NCI-H69 (cell line): Measurements from ENCODE around the gene CENPP.
"Not testable (repeated sequence)": the region's sequence is repeated elsewhere in the genome, so short reads cannot be mapped to it uniquely, and the experiment has no call there.

ENCODE experiments used
- DNase-seq: peaks from one replicate; lab custom pipeline; 2025; lab: John Stamatoyannopoulos, UW

CENPP gene

DNA sequence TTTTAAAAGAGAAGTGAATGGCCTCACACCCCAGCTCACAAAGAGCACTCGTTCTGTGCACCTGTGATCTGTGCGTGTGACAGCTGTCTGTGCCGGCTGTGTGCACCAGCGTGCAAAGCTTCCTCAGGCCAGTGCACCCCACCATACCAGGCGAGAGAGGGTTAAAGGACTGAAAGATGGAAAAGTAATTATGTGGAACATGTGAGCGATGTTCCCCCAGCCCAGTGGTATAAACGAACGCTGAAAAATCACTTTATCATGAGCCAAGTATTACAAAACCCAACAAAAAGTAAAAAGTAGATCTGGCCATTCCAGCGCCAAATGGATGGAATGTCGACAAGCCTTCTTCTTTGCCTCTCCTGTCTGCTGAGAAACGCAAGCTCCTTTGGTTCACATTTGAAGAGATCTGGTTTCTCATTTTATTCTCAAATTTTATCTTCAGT lies 290.5 kb downstream of the CENPP start:
- no peak for DNase-seq

DNA sequence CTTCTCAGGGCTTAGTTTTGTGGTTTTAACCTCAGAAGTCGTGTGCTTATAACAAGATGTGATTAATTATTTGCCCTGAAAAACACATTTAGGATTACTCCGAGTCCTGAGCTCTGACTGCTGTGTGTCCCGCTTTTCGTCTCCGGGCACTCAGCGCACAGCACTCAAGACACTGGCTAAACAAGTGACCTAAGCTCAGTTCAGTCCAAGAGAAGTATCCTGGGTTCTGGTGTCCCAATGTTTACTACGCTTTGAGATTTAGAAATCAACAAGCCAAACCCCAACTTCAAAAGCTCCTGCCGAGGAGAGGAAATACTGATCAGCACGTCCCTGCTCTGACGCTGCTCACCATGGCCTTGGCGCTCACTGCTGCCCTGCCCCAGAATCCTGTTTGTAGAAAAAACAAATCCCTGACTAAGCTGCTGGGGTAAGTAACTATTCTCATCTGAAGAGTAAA lies 290.9 kb downstream of the CENPP start:
- no peak for DNase-seq

DNA sequence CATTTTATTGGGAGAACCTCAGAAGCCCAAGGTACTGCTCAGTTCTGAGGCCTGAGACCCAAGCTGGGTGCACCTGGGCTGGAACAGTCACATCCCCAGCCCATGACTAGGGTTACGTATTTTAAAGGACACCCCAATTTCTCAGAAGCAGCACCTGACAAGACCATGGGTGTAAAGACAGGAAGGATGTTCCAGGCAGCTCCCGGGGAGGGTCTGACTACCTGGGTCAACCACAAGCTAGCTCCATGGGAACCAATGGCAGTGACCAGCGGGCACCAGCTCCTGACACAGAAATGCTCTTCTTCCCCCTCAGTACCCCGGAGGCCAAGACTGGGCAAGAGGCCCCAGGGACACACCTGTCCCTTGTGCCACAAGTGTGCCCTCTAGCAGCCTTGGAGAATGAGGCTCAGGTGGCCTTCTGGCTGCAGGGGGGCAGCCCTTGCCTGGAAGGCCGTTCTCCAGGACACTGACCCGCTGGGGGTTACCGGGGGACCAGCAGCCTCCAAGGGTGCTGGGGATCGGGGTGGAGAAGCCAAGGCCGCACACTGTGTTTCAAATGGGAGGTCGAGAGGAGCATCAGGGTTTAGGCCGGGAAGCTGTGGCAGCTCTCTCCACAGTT lies 291.6 kb downstream of the CENPP start:
- no peak for DNase-seq

DNA sequence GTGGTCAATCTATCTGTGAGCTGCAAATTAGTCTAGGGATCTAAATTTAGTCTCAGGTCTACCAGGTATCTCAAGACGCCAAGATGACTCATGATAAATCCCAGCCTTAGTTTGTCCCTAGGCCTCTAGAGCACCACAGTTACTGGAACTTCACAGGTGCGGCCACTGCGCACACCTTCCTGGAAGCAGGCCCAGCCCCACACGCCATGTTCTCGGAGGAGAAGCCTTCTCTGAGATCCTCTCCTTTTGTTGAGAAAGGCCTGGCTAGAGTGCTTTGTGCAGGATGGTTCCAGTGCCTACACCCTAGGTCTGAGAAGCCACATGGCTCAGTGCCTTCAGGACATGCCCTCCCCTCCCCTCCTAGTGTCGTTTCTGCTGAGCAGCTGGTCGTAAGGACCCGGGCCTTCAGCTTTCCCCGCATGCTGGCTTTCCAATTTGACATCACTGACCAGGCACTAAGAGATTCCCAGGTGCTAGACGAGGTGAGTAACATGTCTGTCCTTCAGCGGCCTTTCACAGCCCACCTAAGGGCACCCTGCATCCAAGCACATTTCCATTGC lies 292.3 kb downstream of the CENPP start:
- DNase-seq, result no peak

GRCh38 chr9:92618633-92619225 lies 293.0 kb downstream of the CENPP start:
- DNase-seq, result no peak

DNA sequence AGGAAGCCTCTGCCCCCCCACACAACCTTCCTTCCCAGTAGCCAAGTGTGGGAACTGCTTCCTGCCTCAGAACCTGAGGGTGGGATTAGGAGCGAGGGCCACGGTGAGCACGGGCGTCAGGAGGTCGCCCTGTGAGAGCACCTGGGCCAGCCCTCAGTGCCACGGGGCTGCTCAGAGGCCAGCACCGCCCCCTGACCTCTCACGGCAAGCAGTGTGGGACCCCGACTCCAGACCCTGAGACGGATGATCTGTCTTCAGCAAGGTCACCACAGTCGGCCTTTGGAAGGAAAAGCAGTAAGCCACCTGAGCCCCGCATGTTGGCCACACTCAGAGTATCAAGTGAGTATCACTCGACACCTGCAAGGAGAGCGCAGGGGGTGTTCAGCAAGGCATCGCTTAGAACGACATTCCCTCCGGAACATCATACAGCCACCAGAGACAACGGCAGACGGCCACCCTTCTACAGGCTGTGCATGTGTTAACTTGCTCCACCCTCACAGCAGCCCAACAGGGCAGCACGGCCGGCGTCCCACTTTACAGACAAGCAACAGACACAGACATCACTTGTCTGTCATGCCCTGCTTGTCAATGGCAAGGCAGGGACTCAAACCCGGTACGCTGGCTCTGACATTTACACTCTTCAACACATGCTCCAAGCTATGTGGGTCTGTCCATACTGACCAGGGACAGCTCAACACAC lies 294.0 kb downstream of the CENPP start:
- no peak for DNase-seq

DNA sequence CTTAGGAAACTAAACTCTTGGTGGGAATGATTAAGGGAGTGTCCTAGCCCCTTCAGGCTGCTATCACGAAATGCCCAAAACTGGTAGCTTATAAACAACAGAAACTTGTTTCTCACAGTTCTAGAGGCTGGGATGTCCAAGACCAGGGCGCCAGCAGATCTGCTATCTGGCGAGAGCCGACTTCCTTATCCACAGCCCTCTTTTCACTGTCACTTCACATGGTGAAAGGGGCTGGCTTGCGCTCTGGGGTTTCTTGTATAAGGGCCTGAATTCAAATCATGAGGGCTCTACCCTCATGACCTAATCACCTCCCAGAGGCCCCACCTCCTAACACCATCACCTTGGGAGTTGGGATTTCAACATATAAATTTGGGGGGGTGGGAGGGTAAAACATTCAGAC lies 295.1 kb downstream of the CENPP start:
- no peak for DNase-seq

DNA sequence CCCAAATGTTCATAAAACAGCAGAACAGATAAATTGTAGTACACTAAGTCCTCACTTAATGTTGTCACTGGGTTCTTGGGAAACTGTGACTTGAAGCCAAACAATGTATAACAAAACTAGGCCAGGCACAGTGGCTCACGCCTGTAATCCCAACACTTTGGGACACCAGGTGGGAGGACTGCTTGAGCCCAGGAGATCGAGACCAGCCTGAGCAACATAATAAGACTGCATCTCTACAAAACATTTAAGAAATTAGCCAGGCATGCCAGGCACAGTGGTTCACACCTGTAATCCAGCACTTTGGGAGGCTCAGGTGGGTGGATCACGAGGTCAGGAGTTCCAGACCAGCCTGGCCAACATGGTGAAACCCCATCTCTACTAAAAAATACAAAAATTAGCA lies 298.2 kb downstream of the CENPP start:
- DNase-seq, result not testable (repeated sequence)

DNA sequence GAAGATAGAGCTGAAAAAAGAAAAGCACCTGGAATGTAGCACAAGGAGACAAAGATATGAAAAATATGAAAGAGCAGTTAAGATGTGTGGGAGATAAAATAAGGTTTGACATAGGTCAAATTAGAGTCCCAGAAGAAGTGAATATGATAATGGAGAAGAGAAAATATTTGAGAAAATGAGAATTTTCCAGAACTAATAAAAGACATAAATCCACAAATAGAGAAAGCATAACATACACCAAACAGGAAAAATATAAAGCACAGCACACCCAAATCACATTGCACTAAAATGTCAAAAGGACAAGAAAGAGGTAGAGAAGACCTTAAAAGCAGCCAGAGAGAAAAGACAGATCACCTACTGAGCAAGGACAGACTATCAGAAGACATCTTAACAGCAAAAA lies 300.7 kb downstream of the CENPP start:
- no peak for DNase-seq

DNA sequence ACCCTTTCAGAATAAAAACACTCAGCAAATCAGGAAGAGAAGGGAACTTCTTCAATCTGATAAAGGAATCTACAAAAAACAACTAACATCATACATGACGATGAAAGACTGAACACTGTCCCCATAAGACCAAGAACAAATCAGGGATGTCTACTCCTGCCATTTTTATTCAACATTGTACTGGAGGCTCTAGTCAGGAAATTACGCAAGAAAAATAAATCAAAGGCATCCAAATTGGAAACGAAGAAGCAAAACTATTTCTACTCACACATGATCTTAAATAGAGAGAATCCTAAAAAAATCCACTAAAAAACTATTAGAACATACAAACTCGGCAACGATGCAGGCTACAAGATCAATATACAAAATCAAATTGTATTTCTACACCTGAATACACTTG lies 301.9 kb downstream of the CENPP start:
- DNase-seq, result no peak

DNA sequence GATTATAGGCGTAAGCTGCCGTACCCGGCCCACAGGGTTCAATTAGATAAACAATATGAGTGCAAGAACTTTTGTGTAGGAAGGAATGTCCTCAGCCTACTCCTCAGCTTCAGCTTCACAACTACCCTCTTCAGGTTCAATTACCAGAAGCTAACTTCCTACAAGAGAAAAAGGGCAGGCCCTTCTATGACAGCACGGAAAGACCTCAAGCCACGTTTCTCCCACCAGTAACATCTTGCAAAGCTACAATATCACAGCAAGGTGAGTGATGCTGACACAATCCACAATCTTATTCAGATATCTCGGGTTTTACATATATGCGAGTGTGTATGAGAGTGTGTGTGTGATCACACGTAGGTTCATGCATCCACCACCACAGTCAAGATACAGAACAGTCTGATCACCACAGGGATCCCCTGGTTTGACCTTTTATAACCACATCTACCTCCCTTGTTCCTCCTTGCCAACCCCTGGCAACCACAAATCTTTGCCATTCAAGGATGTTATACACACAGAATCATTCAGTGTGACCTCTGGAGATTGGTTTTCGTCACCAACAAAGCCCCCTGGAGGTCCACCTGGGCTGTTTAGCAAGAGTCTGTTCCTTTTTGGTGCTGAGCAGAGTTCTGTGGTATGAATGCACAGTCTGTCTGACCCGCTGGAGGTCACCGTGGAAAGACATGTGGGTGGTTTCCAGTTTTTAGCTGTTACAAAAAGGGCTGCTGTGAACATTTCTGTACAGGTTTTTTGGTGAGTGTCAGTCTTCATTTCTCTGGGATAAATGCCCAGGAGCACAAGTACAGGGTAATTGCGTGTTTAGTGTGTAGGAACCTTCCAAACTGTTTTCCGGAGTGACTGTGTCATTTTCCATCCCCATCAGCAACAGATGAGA lies 305.9 kb downstream of the CENPP start:
- no peak for DNase-seq

DNA sequence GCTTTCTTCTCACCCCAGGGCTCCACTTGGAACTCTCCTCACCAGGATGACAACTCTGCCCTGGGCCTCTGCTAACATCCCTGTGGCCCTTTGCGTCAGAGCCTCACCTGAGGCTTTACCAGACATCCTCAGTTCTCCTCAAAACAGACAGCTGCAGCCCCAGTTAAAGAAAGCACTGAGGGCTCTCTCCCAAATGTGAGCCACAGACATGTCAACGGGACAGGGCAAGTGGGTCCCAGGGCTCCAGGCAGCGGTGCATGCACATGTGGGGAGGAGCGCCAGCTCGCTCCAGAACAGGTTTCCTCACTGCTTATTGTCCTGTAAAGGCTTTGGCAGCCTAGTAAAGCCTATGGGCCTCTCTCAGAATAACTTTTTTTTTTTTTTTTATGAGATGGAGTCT lies 306.9 kb downstream of the CENPP start:
- no peak for DNase-seq

DNA sequence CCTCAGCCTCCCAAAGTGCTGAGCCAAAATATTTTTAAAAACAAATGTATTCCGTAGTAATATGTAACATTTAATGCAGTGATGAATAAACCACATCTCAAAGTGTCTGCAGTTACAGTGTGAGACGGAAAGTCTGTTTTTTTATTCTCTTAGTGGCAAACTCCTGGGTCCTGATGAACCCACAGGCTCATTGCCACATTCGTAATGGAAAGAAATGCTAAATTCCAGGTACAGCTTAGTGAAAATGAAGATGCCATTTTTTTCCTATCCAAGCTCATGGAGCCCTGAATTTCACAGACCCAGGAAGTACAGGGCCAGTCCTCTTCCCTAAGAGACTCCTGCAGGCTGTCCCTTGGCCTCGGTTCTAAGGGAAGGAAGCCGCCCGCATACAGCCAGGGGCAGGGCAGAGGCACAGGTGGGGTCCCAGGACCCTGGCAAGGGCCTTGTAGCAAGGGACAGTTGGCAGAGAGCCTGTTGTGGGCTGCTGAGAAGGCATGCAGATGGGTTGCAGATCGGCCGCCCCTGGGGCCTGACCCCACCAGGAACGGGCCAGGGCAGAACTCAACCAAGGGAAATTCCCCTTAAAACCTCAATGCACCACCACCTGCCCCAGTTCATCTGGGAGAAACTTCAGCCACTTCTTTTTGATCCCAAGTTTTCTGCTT lies 308.0 kb downstream of the CENPP start:
- DNase-seq, result no peak

DNA sequence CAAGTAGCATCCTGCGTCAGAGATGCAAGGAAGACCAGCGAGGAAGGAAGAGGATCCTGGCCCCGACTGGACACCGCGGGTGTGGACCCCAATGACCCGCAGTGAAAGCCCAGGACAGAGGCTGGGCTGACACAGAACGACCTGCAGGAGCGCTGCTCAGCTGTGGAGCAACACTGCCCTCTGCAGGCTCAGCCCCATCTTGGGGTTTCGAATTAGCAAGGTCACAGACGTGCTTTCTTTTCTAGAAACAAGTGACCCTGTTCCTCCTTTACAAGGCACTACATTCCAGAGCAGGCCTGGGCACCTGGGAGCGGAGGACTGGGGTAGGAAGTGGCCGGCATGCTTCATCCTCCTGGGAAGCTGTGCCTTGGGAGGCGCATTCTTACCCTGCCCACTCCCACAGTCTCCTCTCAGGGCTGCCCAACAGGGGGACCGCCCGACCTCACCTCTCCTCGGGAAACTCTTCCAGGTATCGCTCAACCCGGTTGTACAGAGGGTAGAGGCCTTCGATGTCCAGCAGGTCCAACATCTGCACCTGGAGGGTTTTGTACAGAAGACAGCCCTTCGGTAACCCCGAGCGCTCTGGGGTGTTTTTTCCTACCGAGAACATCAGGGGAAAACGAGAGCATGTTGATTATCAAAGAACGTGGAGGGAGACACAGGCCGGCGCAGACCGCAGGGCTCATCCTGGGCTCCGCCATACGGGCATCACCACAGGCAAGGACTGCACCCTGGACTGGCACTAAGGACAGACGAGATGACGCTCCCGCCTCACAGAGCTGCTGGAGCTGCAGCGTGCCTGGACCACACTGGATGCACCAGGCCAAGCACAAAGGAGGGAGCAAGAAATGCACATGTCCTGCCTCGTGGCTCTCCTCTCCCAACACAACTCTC lies 309.2 kb downstream of the CENPP start:
- DNase-seq, result peak; percentile 67

- no peak for DNase-seq
Measured at GRCh38 chr9:92635760-92636159, 310.0 kb downstream of the CENPP start.

DNA sequence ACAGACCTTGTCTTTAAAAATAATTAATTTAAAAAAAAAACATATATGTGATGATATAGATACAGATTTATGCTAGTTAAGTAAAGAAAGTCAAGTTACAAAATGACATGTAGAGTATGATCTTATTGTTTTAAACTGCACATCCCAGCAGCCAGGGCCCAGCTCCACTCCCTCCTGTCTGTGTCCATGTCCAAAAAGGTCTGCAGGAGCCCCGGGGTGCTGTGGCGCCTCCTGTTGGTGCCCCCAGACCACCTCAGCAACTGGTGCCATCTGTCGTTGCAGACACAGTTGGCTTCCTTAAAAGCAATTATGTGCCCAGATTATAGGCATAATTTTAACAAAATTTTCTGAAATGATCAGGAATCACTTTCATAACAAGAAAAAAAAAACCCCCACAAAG lies 310.9 kb downstream of the CENPP start:
- DNase-seq, result no peak

DNA sequence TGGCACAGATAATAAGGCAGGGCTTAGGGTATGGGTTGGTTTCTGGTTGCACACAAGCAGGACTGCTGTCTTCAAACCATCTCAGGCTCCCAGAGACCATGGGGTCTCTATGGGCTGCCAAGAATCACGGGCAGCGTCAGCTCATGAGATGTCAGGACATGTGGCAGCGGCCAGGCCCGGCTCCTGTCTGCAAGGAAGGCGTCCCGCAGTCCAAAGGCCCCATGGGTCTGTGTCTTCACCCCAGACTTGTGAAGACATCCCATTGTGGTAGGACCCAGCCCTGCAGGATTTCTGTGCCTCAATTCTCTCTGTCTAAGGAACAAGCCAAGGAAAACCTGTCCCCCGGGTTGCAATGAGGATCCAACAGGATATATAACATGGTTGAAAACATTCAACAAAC lies 311.6 kb downstream of the CENPP start:
- DNase-seq, result no peak

DNA sequence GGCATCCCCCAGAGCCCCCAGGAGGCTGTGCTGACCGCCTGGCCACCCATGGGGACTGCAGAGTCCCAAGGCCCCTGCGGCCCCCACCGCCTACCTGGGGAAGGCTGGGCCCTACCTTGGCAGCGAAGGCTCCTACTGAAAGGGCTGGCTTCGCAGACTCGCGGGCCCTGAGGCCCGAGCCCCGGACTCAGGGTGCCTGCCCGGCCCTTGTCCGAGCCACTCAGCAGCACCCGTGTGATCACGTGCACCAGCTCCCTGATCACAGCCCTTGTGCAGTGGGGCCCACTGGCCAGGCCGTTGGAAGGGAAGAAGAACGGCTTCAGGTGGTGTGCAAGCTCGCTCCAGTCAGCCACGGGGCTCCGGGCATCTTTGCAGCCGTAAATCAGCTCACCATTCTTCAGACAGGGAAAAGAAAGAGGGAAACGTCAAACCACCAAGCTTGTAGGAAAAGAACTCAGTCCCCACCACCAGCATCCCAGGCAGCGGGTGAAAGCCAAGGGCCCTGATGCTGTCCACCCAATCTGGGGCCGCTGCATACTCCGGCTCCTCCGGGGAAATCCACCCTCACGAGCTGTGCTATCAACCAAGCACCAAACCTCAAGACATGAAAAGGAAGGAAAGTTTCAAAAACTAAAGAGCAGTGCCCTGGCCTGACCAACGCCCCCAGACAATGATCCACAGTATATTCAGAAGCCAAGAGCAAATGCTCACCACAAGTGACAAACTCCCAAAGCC lies 312.3 kb downstream of the CENPP start:
- DNase-seq, result no peak

- no peak for DNase-seq
Measured at GRCh38 chr9:92638621-92639101, 312.9 kb downstream of the CENPP start.

DNA sequence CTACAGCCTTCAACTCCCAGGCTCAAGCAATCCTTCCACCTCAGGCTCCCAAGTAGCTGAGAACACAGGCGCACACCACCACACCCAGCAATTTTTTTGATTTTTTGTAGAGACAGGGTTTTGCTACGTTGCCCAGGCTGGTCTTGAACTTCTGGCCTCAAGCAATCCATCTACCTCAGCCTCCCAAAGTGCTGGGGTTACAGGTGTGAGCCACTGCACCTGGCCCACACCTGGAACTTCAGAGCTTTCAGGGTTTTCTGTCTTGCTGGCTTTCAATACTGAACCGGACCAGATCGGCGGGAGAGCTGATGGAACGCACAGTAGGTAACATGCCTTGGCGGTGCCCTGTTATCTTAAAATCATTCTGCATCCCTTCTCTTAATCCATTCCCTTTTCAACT lies 313.4 kb downstream of the CENPP start:
- no peak for DNase-seq
